ENCODE results near the gene OXTR. TPM values are rescaled to one million over a fixed set of nuclear protein-coding genes. Genes with fewer than 3 reads are reported as not detected.

Gene OXTR
- total RNA-seq, 1 donor from 2014 or later = 0.49 TPM

DNA sequence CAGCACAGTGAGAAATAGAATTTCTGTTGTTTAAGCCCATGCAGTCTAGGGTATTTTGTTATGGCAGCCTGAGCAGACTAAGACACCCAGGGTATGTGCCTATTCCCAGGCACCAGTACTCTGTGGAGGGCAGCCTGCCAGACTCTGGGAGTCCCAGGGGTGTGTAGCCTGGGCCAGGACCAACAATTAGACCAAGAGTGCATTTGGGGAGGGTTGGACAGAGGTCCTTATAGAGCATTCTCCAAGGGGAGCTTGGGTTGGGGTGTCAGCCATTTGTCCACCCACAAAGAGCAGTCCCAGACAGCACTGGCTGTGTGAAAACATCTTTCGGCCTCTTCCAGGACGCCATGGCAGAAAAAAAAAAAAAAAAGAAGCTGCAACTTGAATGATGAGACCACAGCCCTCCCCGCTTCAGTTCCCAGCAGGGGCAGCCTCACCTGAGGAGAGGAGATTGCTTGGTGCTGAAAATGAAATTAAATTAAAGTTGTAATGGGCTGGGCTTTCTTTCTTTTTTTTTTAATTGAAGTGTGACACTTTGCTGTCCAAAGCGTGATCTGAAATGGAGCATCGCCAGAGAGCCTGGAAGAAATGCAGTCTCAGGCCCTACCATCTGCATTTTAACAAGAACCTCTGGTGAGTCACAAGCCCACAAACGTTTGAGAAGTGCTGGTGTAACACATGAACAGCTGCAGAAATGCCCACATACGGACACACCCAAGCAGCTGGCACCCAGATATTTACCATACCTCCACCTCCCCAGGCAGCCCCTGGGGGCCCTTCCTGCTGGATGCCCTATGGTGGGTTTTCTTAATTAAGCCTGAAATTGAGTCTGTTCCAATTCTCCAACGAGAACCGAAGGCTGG lies 57.1 kb downstream of the OXTR start:
- no peak for DNase-seq (ENCODE audit: low spot score)

DNA sequence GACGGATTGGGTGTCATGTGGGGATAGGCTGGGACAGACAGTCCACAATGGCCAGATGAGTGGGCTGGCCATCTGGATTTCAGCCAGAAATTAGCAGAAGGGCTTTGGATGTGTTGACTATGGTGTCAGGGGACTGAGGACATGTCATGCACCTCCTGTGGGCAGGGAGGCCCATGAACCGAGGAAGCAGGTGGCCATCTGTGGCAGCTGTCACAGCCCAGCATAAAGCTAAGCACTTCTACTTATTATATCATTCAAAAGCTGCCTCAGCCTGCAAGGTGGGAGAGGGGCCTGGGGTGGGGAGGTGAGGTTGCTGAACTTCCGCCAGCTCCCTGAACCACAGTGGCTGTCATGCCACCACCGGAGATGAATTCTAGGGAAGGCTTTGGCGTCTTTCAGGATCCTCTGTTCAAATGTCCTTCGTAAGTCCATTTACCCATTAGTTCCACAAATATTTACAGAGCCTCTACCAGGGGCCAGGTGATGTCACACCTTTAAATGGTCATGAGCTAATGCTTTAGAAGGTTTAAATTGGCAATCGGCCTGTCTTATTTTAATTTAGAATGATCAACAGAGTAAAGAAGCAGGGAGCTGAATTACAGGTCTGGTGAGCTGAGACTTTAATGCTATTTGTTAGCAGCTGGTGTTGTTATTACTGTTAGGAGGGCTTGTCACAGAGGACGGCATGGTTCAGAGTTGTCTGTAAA lies 59.5 kb downstream of the OXTR start:
- no peak for DNase-seq (ENCODE audit: low spot score)

DNA sequence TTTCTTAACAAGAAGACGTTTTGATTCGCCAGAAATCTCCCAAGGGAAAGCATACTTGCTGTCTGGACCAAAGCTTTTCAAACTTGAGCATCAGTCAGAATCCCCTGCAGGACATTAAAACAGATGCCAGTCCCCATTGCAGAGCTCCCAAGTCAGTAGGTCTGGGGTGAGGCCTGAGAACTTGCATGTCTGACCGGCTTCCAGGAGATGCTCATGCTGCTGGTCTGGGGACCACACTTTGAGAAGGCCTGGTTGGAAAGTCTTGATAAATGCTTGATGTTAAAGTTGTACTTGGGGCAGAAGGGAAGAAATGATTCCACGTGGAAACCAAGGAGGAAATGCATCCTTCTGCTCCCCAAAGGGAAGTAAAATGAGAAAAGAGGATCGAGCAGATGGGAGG lies 60.1 kb downstream of the OXTR start:
- no peak for DNase-seq (ENCODE audit: low spot score)

DNA sequence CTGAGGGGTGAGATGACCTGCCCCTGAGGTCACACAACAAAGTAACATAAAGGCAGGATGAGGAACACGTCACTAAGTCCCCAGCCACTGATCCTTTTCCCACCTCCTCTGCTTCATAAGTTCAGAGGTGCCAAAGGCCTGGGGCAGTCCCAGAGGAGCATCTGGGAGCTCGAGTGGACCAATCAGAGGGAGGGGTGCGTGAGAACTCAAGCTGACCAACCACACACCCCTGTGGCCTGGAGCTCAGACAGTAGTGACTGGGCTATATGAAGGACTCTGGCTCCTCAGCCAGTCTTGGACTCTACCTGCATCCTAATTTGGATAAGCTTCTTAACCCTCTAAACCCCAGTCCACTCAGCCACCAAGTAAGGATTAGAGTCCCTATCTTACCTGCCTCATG lies 63.8 kb downstream of the OXTR start:
- no peak for DNase-seq (ENCODE audit: low spot score)

DNA sequence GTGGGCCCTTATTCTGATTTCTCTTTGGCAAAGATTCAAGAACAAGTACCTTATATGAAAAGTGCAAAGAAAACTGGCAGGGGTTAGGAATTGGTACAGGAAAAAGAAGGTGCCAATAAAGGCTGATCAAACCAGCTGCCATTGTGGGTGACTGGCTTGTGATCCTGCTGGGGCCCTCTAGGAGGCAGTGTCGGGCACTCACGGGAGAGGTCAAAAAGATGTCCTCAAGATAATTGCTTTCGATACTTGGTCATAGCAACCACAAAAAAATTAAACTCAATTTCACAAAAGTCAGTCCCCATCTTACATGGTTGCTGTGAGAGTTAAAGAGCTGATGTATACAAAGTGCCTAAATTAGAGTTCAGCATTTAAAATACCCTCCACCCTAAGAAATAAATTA lies 66.9 kb downstream of the OXTR start:
- DNase-seq (ENCODE audit: low spot score) = no peak

Other genes with a start within 250 kb of the OXTR start
- gene SSUH2, start 124.8 kb downstream of the OXTR start, total RNA-seq = 0.55 TPM
- gene CAV3, start 35.8 kb downstream of the OXTR start, total RNA-seq = not detected
- gene RAD18, start 193.9 kb upstream of the OXTR start, total RNA-seq = 9.4 TPM

All from ureter (tissue), 1 donor.